Activated effector memory CD4-positive, alpha-beta T cell treated with Interleukin-2 at 50 U/mL for 16 hours (primary cell): ENCODE results near the gene GFRA1.

Source experiments
- DNase-seq: peaks from one replicate; pipeline ENCODE4 v3.0.0-alpha.2; 2020

GFRA1 gene

GRCh38 chr10:116272440-116273283 is at the start of gene GFRA1:
Gene GFRA1 (minus strand): TSS chr10:116273206. CDS start chr10:116272029, 1,177 bp downstream.
- no peak for DNase-seq

GRCh38 chr10:116316503-116316902 is 43.5 kb upstream of the GFRA1 start:
- DNase-seq, result no peak

DNA sequence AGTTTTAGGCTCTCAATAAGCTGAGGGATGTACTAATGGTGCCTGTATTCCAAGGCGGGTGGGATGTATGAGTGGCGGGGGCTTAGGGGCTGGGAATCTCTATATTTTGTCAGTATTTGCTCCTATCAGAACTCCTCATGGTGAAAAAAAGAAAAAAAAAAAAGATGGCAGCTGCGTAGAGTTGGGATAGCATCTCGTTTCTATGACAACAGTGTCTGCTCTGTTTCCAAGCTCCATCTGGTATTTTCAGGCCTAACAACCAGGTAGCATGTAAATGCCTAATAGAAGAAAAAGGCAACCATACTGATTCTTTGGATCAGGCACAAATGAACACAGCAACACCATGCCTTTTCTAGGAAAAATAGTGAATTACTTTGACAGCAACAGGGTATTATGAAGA is 39.5 kb upstream of the GFRA1 start:
- DNase-seq, result no peak

DNA sequence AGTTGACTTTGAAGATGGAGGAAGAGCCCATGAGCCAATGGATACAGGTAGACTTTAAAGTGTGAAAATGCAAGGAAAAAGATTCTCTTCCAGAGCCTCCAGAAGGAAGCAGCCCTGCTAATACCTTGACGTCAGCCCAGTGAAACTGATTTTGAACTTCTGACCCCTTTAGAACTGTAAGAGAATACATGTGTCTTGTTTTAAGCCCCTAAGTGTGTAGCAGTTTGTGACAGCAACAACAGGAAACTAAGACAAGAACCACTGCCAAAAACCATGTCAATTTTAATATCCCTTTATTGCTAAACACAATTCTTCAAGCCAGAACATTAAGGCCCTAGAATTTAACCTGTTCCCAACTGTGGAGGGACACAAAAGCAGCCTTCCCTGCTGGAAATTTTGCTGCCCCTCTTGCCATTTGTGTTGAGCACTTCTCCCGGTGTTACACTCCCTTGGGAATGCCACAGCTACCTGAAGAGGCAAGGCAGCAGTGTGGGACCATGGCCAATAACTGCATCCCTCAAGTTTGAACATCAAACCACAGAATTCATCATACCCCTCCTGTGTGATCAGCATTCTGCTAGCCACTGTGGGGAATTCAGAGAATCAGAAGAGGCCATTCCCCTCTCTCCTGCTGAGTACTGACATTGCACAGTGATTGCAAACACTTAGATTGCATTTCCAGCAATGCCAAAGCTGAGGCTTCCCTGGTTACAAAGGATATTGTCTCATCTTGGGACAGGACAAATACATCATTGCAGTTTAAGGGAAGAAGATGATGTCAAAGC is 38.9 kb upstream of the GFRA1 start:
- DNase-seq, result no peak

- DNase-seq, result no peak
Observed at GRCh38 chr10:116311016-116311415, 38.0 kb upstream of the GFRA1 start.

DNA sequence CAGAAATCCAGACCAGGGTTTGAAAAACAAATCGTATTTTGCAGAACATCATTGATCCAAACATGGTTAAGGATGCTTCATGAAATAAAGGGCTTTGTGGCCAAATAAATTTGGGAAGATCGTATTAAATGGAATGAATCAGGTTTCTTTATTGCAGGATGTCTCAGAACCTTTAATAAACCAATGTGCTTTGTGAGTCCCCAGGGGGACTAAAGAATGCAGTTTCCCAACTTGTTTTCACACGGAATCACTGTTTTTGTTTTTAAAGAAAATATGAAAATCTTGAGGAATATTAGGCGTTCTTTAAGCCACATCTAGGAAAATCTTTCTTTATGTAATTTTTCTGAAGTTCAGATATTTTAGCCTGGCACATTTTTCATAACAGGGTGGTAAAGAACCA is 34.4 kb upstream of the GFRA1 start:
- no peak for DNase-seq

GRCh38 chr10:116306847-116307246 is 33.8 kb upstream of the GFRA1 start:
- DNase-seq, result no peak

GRCh38 chr10:116304923-116305322 is 31.9 kb upstream of the GFRA1 start:
- no peak for DNase-seq

DNA sequence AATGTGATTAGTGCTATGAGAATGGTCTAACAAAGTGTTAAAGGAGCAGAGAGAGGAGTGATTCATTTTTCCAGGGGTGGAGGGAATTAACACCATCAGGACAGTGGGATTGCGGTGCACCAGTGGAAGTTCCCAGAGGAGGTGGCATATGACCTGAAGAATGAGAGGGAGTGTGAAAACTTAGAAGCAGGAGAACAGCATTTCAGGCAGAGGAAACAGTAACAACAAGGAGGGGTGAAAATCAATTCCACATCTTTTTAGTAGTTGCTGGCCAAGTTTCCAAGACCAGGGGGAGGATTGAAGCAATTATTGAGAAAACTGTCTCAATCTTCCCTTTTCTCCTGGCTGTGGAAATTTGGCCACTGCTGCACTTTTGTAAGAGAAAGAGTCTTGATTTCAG is 27.5 kb upstream of the GFRA1 start:
- DNase-seq, result no peak

- no peak for DNase-seq
Observed at GRCh38 chr10:116298586-116298985, 25.6 kb upstream of the GFRA1 start.

GRCh38 chr10:116296291-116296721 is 23.3 kb upstream of the GFRA1 start:
- no peak for DNase-seq

GRCh38 chr10:116292493-116292892 is 19.5 kb upstream of the GFRA1 start:
- no peak for DNase-seq

DNA sequence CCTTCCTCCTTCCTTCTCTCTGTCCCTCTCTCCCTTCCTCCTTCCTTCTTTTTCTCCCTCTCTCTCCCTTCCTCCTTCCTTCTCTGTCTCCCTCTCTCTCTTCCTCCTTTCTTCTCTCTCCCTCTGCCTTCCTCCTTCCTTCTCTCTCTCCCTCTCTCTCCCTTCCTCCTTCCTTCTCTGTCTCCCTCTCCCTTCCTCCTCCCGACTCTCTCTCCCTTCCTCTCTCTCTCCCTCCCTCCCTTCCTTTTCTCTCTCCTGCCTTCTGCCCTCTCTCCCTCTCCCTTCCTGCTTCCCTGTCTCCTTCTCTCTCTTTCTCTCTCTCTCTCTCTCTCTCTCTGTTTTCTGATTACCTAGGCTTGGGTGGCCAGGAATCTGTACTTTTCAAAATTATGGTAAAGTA is 16.6 kb upstream of the GFRA1 start:
- no peak for DNase-seq

DNA sequence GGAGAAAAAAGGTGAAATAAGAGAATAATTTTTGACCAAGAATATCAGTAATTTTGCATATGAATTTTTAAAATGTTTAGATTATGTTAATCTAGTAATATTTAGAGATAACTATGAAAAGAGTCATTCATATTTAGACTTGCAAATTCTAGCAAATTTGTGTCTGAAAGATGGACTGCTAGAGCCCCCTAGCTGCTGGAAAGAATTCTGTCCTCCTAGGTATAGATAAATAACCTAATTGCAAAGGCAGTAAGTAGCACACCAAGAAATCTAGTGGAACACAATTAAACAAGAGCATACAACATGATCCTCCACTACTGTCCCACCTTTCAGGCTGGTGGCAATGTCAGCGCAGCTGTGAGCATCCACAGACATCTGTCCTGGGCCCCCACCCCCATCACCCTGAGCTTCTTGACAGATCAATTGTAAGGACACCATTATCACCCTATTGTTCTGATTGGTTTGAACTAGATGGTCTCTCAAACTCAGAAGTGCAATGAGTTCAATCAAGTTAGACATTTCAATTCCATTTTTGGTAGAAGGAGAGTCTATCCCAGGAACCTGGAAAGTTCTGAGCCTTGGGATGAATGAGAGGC is 15.0 kb upstream of the GFRA1 start:
- no peak for DNase-seq

DNA sequence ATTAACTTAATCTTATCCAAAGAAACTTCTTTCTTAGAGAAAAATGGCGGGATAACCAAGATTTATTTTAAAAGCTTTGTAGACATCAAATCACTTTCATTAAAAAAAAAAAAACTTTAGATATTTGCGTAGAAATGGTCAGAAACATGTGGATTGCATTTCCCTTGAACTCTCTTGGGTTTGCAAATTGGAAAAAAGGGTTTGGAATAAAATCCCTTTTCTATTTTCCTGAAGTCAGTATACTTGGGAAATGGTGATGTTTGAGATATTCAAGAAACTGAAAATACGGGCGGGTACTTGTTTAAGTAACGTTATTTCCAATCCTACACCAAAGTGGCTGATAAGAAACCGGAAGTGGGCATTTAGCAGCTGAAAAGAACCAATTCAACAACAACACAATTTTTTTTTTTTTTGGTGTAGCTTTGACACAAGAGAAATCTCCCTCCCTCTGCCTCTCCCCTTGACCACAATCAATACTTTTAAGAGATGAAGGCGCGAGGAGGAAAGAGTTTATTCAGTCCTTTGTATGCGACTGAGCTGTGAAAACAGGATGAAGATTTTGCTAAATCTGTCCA is 13.7 kb upstream of the GFRA1 start:
- DNase-seq, result no peak

DNA sequence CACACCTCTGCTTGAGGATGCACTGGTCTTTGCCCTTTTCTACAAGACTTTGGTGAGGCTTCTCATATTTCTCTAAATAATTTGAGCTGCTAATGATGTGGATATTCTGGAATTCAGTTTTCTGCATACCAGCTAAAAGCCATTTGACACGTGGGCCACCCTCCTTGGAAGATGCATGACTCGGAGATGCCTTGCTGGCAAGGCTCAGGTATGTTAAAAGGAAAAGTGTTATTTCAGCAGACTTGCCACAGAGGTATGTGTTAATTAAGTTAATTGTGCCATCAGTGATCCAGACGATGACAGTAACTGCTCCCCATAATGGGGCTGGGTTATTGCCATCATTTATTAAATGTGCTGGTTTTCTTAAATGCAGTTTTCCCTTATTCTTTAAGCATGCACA is 8.8 kb upstream of the GFRA1 start:
- no peak for DNase-seq

- DNase-seq, result no peak
Observed at GRCh38 chr10:116278846-116279245, 5.8 kb upstream of the GFRA1 start.

DNA sequence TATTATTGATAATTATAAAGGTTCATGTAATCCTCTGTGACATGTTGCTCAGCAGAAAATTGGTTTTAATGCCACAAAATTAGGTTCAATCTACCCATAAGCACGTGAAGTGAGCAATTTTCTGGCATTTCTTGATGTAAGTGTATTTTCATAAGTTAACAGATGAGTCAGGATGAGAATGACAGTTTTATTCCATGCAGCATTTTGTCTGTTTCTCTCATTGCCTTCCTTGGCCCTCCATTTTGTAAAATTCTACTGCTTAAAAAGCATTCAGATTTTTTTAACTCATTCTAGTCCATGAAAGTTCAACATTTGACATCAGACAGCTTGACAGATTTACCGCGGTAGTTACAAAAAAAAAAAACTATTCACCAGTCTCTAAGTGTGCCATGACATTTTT is 4.0 kb upstream of the GFRA1 start:
- DNase-seq, result no peak

- no peak for DNase-seq
Observed at GRCh38 chr10:116274064-116274904, 1.3 kb upstream of the GFRA1 start.

- no peak for DNase-seq
Observed at GRCh38 chr10:116271593-116272439, 1.2 kb downstream of the GFRA1 start.
